ENCODE data around the gene STAMBP.

DNA sequence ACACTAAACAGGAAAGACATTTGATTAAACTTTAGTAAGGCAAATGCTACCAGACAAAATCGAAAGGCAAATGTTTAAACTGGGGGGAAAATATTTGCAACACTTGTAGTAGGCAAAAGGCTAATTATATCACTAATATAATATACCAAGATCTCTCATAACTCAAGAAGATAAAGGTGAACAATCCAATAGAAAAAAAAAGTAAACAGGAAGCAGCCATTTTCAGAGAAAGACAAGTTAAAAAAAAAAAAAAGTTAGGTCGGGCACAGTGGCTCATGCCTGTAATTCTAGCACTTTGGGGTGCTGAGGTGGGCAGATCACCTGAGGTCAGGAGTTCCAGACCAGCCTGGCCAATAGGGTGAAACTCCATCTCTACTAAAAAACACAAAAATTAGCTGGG lies 59.6 kb downstream of the STAMBP start:
- TF ChIP-seq, protein P1, sequence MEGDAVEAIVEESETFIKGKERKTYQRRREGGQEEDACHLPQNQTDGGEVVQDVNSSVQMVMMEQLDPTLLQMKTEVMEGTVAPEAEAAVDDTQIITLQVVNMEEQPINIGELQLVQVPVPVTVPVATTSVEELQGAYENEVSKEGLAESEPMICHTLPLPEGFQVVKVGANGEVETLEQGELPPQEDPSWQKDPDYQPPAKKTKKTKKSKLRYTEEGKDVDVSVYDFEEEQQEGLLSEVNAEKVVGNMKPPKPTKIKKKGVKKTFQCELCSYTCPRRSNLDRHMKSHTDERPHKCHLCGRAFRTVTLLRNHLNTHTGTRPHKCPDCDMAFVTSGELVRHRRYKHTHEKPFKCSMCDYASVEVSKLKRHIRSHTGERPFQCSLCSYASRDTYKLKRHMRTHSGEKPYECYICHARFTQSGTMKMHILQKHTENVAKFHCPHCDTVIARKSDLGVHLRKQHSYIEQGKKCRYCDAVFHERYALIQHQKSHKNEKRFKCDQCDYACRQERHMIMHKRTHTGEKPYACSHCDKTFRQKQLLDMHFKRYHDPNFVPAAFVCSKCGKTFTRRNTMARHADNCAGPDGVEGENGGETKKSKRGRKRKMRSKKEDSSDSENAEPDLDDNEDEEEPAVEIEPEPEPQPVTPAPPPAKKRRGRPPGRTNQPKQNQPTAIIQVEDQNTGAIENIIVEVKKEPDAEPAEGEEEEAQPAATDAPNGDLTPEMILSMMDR (conservative IDR thresholded peaks at IDR 0.05 in 1 of 2, IDR thresholded peaks at IDR 0.05 in 1 of 2; ENCODE audit: low read depth in 1 of 2, low read length in 2 of 2) = no peak
- TF ChIP-seq EZH2 (IDR thresholded peaks at IDR 0.05; ENCODE audit: low read length, missing control alignments) = no peak
